ENCODE results near the gene RAB38. TPM values are rescaled to one million over a fixed set of nuclear protein-coding genes. Genes with fewer than 3 reads are reported as not detected.

The RAB38 gene
- total RNA-seq (2014; rRNA removed; shearing (Covaris generic)): 7.3 and 9.2 TPM in 2 replicates

- peak; percentile 76 for DNase-seq (ENCODE audit: low read depth)
Measured at GRCh38 chr11:88174709-88175568, at the start of gene RAB38. Gene RAB38, minus strand, starts transcription at chr11:88175443. Its CDS starts 59 bp downstream, at chr11:88175384.

- no peak for DNase-seq (ENCODE audit: low read depth)
Measured at GRCh38 chr11:88213406-88213805, 38.2 kb upstream of the RAB38 start.

DNA sequence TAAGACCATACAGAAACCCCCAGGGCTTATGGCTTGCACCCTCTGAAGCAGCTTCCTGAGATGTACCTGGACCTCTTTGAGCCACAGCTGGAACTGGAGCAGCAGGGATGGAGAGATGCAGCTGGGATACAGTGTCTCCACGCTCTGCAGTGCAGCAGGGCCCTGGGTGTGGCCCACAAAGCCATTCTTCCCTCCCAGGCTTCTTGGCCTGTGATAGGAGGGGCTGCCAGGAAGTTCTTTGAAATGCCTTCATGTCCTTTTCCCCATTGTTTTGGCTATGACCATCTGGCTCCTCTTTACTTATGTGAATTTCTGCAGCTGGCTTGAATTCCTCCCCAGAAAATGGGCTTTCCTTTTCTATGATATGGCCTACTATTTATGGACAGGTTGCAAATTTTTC is 37.1 kb upstream of the RAB38 start:
- DNase-seq (ENCODE audit: low read depth): no peak

GRCh38 chr11:88208745-88209144 is 33.5 kb upstream of the RAB38 start:
- no peak for DNase-seq (ENCODE audit: low read depth)

GRCh38 chr11:88206751-88207150 is 31.5 kb upstream of the RAB38 start:
- DNase-seq (ENCODE audit: low read depth): peak; percentile 26

DNA sequence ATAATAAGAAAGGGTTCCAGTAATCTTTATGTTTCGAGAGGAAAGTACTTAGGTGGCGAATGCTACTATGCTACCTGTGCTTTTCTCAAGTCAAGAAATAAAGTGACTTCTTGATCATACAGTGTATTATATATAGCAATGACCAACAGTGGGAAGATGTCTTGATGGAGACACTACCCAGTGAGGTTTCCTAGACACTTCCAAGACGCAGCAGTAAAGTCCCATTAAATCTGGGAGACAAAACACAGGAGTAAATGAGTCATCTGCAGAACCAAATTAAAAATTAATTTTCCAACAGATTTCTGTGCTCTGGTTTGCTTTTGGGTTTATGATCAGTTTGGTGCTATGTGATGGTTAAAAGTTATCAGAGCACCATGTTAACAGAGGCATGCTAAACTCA is 29.1 kb upstream of the RAB38 start:
- DNase-seq (ENCODE audit: low read depth): no peak

DNA sequence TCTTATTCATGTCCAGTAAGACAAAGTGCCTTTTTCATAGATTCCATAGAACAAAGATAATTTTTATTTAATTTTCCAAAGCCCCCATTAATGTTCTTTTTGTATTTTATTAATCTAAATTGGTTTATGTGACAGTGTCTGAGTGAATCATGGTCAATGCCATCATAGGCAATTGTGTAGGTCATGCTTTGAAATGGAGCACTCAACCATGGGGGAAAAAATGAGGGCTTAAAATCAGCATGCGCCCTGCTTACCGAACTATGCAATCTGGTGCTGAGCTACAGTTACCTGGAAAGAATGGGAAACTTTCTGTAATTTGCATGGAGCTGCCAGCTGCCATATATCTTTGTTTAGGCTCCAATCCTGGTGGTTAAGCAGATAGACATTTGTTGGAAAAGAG is 28.4 kb upstream of the RAB38 start:
- DNase-seq (ENCODE audit: low read depth): no peak

- DNase-seq (ENCODE audit: low read depth): no peak
Measured at GRCh38 chr11:88202498-88202897, 27.3 kb upstream of the RAB38 start.

DNA sequence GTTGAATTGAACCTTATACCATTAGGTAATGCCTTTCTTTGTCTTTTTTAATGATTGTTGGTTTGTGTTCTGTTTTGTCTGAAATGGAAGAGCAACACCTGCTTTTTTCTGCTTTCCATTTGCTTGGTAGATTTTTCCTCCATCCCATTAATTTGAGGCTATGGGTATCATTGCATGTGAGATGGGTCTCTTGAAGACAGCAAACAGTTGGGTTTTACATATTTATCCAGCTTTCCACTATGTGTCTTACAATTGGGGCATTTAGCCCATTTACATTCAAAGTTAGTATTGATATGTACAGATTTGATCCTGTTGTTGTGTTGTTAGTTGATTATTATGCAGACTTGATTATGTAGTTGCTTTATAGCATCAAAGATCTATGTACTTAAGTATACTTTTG is 21.1 kb upstream of the RAB38 start:
- DNase-seq (ENCODE audit: low read depth): no peak

DNA sequence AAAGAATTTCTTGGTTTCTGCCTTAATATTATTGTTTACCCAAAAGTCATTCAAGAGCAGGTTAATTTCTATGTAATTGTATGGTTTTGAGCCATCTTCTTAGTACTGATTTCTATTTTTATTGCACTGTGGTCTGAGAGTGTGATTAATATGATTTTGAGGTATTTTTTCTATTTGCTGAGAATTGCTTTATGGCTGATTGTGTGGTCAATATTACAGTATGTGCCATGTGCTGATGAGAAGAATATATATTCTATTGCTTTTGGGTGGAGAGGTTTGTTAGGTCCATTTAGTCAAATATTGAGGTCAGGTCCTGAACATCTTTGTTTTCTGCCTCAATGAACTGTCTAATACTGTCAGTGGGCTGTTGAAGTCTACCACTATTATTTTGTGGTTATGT is 20.7 kb upstream of the RAB38 start:
- no peak for DNase-seq (ENCODE audit: low read depth)

DNA sequence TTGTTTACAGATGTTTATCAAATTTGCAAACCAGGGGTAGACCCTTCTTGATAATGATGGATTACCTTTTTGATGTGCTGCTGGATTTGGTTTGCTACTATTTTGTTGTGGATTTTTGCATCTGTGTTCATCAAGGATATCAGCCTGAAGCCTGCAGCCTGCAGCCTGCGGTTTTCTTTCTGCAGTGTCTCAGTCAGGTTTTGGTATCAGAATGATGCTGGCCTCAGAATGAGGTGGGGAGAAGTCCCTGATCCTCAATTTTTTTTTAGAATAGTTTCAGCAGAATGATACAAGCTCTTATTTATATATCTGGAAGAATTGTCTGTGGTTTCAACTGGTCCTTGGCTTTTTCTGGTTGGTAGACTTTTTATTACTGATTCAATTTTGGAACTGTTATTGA is 19.7 kb upstream of the RAB38 start:
- no peak for DNase-seq (ENCODE audit: low read depth)

DNA sequence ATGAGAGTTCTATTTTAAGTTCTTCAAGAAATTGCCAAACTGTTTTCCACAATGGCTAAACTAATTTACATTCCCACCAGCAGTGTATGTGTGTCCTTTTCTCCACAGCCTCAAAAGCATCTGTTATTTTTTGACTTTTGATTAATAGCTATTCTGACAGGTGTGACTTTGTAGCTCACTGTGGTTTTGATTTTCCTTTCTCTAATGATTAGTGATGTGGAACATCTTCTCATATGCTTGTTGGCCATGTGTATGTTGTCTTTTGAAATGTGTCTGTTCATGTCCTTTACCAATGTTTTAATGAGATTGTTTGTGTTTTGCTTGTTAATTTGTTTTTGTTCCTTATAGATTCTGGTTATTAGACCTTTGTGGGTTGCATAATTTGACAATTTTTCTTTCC is 18.0 kb upstream of the RAB38 start:
- no peak for DNase-seq (ENCODE audit: low read depth)

DNA sequence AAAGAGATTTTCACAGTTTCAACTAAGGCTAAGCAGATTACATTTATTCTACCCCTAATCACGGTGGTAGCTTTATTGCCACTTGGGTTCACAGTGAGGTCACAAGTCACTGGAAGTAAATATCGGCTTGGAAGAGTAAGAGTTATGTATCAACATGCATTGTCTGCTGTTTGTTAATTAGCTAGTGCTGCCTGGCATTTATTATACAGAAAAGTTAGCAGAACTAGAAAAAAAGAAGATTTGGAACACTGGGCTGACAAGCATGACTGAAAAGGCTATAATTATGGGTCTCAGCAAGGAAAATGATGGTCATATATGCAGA is 13.7 kb upstream of the RAB38 start:
- DNase-seq (ENCODE audit: low read depth): no peak

- no peak for DNase-seq (ENCODE audit: low read depth)
Measured at GRCh38 chr11:88188251-88188931, 13.1 kb upstream of the RAB38 start.

DNA sequence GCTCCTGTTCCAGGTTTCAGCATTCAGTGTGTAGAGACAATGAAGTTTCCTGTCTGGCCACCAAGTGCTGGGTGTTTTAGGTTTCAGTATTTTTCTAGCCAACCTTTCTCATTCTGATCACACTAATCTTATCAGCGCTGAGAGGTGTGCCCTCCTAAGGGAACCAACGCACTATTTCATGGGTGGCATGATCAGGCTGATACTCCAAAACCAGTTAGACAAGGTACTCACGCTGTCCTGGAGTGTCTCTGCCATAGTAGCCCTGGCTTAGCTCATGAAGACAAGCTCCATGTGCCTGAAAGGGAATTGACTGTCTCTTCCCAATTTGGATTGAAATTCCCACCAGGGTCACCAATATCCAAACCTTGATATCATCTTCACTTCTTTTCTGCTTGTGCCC is 8.0 kb upstream of the RAB38 start:
- no peak for DNase-seq (ENCODE audit: low read depth)

- no peak for DNase-seq (ENCODE audit: low read depth)
Measured at GRCh38 chr11:88181776-88182175, 6.5 kb upstream of the RAB38 start.

DNA sequence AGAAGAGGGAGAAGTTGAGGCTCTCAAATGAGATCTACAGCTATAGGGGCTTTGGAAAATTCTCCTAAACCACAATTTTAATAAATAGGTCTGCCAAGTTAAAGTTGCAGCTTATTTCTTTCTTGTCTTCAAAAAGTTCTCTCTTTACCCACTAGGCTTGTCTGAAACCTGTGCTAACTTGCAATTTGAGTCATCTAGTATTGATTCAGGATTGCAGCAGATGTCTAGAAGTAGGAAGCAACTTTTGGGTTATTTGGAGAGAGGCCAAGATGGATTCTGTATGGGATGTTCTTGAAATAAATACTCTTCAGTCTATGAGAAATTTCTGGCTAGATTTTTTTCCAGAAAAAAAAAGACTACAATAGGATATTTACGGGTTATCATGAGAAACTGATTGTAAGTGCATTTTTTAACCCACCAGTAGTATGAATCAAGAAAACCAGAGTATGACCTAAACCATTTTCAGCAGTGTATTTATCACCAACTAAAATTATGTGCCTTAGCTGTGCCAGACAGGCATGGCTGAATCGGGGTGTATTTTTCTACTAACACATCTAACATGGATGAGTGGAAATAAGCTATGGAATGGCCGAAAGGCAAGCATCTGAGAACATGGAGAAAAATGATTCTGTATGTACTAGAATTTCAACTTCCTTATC is 4.9 kb upstream of the RAB38 start:
- no peak for DNase-seq (ENCODE audit: low read depth)

DNA sequence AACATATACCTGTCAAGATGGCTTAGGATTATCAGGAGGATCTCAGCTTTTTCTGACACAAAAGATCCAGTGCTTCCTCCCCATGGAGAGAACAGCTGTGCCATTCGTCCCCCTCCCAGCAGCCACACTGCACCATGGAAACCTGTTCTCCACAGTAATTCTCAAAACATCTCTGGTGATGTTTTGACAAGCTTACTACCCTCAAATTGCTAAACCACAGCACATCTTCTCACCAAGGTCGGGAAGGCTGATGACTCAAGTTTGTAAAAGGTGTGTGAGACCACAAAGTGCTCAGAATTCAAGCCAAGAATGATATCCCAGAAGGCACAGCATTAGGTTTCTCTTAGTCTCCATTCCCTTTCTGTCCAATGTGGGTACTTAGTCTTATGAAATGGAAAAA is 3.9 kb upstream of the RAB38 start:
- peak; percentile 87 for DNase-seq (ENCODE audit: low read depth)

- DNase-seq (ENCODE audit: low read depth): peak; percentile 37
Measured at GRCh38 chr11:88178191-88178590, 2.9 kb upstream of the RAB38 start.

GRCh38 chr11:88175569-88176075 is 379 bp upstream of the RAB38 start:
- DNase-seq (ENCODE audit: low read depth): peak; percentile 40

DNA sequence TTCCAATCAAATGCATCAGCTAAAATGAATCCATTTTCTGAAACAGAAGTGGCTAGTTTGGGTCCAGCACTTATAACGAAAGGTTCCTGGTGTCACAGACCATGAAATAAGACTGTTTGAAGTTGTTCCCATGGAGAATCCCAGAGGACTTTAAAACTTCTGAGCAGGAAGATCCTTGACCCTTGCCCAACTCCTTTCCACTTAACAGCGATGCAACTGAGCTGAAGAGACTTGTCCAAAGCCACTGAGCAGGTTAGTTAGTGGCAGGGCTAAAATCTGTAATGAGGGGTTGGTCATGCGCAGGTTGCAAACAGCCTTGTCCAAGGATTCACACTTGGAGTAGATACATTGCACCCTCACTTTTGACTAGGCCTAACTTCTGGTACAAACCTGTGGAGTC is 1.3 kb downstream of the RAB38 start:
- no peak for DNase-seq (ENCODE audit: low read depth)

DNA sequence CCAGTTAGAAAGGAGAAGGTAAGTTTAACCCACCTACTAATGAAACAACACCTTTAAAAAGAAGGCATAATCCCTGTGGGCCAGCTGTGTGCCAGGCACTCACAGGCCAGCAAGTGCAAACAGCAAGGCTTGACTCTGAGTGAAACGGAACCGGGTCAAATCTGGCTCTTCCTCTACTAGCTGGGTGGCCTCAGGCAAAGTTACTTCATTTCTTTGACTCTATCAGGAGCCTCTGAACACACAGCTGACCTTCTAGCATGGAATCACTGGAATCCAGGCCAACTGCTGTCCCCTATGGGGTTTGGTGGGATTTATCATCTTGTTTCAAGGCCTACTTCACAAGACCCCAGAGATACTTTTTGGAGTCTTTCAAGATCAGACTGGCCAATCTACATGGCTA is 3.3 kb downstream of the RAB38 start:
- peak; percentile 24 for DNase-seq (ENCODE audit: low read depth)

DNA sequence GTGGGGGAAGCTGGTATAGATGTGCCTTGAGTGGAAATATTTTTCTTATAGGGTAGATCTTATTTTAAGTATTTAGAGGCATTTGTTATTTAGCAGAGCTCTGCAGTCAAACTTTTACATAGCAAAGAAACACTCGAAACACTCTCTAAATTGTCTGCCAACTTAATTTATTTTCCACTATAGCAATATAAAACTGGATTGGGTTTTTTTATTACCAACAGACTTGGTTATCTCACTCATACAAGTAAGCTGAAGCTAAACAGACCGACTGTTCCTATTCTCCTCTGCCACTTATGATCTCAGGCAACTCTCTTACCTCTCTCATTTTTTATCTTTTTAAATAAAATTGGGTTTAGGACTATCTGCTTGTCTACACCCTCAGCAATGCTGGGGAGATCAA is 4.6 kb downstream of the RAB38 start:
- no peak for DNase-seq (ENCODE audit: low read depth)

Measured in M059J (cell line).